Suprapubic skin (tissue), 4 donors: ENCODE data around the gene NCAPD3. TPM values are rescaled to one million over a fixed set of nuclear protein-coding genes. Genes with fewer than 3 reads are reported as not detected.

Source experiments
- DNase-seq, 2 donors: peaks; one replicate each; pipeline ENCODE4 v3.0.0-alpha.2; 2019; ENCODE audit warnings: low spot score in 2 of 2
- H3K27ac ChIP-seq: fragments of 200-600 bp; sonication (generic); one replicate; pipeline ENCODE4 v1.5.1; 2019
- H3K27me3 ChIP-seq: fragments of 200-600 bp; sonication (generic); one replicate; pipeline ENCODE4 v1.5.1; 2019
- H3K36me3 ChIP-seq: fragments of 200-600 bp; sonication (generic); one replicate; pipeline ENCODE4 v1.5.1; 2019
- H3K4me1 ChIP-seq: fragments of 200-600 bp; sonication (generic); one replicate; pipeline ENCODE4 v1.5.1; 2019
- H3K4me3 ChIP-seq: fragments of 200-600 bp; sonication (generic); one replicate; pipeline ENCODE4 v1.5.1; 2019; ENCODE audit warnings: mild to moderate bottlenecking
- H3K9me3 ChIP-seq: fragments of 200-600 bp; sonication (generic); one replicate; pipeline ENCODE4 v1.5.1; 2019
- CTCF ChIP-seq, 2 donors: fragments of 200-600 bp in 1 of 2; fragments of 450-650 bp in 1 of 2; sonication (generic) in 1 of 2; IDR thresholded peaks; one replicate each; pipeline ENCODE4 v1.5.1; 2016 to 2019; ENCODE audit warnings: antibody characterized with exemption in 2 of 2, mild to moderate bottlenecking in 1 of 2, moderate library complexity in 1 of 2
- EP300 ChIP-seq: sonication (generic); formaldehyde crosslinking; IDR thresholded peaks from one replicate; pipeline ENCODE4 v1.6.1; 2017; ENCODE audit warnings: antibody characterized with exemption
- POLR2A ChIP-seq, 2 donors: fragments of 450-650 bp; IDR thresholded peaks; one replicate each; pipeline ENCODE4 v1.6.1; 2017; ENCODE audit warnings: antibody characterized with exemption in 2 of 2, mild to moderate bottlenecking in 2 of 2, moderate library complexity in 2 of 2
- POLR2AphosphoS5 ChIP-seq, 3 donors: sonication (generic); formaldehyde crosslinking; IDR thresholded peaks; one replicate each; pipeline ENCODE4 v1.6.1; 2017; ENCODE audit warnings: antibody characterized with exemption in 3 of 3
- WGBS: methylation state at CpG from one replicate; pipeline ENCODE4 v1.1.5; 2018; 5-methylcytosine and 5-hydroxymethylcytosine counted together
- total RNA-seq, 4 donors: library from RNA; depleted of rRNA; stranded (reverse); fragments of >200 nt; gene quantifications; one replicate each; pipeline ENCODE4 v1.1.0, GENCODE V29; 2016

NCAPD3 gene
- total RNA-seq, 4 donors from 2014 or later = 26.8 to 37.6 (median 30.8) TPM

GRCh38 chr11:134226806-134227325 is 3.1 kb upstream of the NCAPD3 start:
- WGBS = 89% methylated on average over 5 of the region's 5 CpGs
- no peak overlapping the region for H3K27ac ChIP-seq
- H3K4me1 ChIP-seq = peaks cover 69% of the 10 kb centered on the region
- no peak for DNase-seq
- TF ChIP-seq EP300 = no peak
- TF ChIP-seq POLR2A (IDR thresholded peaks at IDR 0.05) = no peak
- H3K36me3 ChIP-seq = peaks cover 5% of the 10 kb centered on the region
- no peak overlapping the region for H3K4me3 ChIP-seq
- no peaks in the 10 kb centered on the region for H3K27me3 ChIP-seq
- no peaks in the 10 kb centered on the region for H3K9me3 ChIP-seq

- DNase-seq = peak; percentile 80 to 90
- TF ChIP-seq POLR2A (IDR thresholded peaks at IDR 0.05) = peak in 1 of 2 donors; percentile 20
- no peak for TF ChIP-seq EP300
- TF ChIP-seq POLR2AphosphoS5 (IDR thresholded peaks at IDR 0.05) = no peak
- Histone ChIP-seq H3K9me3 (no peaks in the 10 kb centered on the region), H3K27me3 (no peaks in the 10 kb centered on the region), H3K27ac (peak overlapping the region; percentile 96), H3K4me3 (peak overlapping the region; percentile 96), H3K4me1 (peaks cover 55% of the 10 kb centered on the region), H3K36me3 (peaks cover 7% of the 10 kb centered on the region)
- WGBS = 0% methylated on average over 47 of the region's 93 CpGs
These were observed 1.2 kb upstream of the NCAPD3 start for GRCh38 chr11:134224710-134225664.

- Histone ChIP-seq H3K4me1 (peaks cover 40% of the 10 kb centered on the region), H3K27ac (no peak overlapping the region), H3K9me3 (no peaks in the 10 kb centered on the region), H3K36me3 (peaks cover 22% of the 10 kb centered on the region), H3K27me3 (no peaks in the 10 kb centered on the region), H3K4me3 (peak overlapping the region; percentile 96)
- no peak for DNase-seq
- TF ChIP-seq POLR2A (IDR thresholded peaks at IDR 0.05) = no peak
- TF ChIP-seq POLR2AphosphoS5 (IDR thresholded peaks at IDR 0.05) = no peak
- TF ChIP-seq CTCF (IDR thresholded peaks at IDR 0.05) = no peak
- TF ChIP-seq EP300 = no peak
- 4% methylated on average over 5 of the region's 5 CpGs for WGBS
These were observed 646 bp downstream of the NCAPD3 start for GRCh38 chr11:134223121-134223520.

GRCh38 chr11:134216816-134217215 is 7.0 kb downstream of the NCAPD3 start:
- no peak for TF ChIP-seq CTCF (IDR thresholded peaks at IDR 0.05)
- no peak for TF ChIP-seq EP300
- no peak for TF ChIP-seq POLR2AphosphoS5 (IDR thresholded peaks at IDR 0.05)
- no peak for TF ChIP-seq POLR2A (IDR thresholded peaks at IDR 0.05)
- 96% methylated on average over 3 of the region's 3 CpGs for WGBS
- no peaks in the 10 kb centered on the region for H3K27me3 ChIP-seq
- H3K4me3 ChIP-seq = no peak overlapping the region
- no peak for DNase-seq
- no peaks in the 10 kb centered on the region for H3K4me1 ChIP-seq
- H3K9me3 ChIP-seq = no peaks in the 10 kb centered on the region
- no peak overlapping the region for H3K27ac ChIP-seq
- H3K36me3 ChIP-seq = peaks cover 32% of the 10 kb centered on the region

- 92% methylated on average over 7 of the region's 7 CpGs for WGBS
- Histone ChIP-seq H3K4me3 (no peak overlapping the region), H3K4me1 (no peaks in the 10 kb centered on the region), H3K27ac (no peak overlapping the region), H3K9me3 (no peaks in the 10 kb centered on the region), H3K27me3 (no peaks in the 10 kb centered on the region), H3K36me3 (peaks cover 32% of the 10 kb centered on the region)
- TF ChIP-seq POLR2A (IDR thresholded peaks at IDR 0.05) (no peak), POLR2AphosphoS5 (IDR thresholded peaks at IDR 0.05) (no peak), EP300 (no peak), CTCF (IDR thresholded peaks at IDR 0.05) (no peak)
- no peak for DNase-seq
These were observed 7.9 kb downstream of the NCAPD3 start for GRCh38 chr11:134215836-134216235.
